CD4-positive, alpha-beta T cell treated with Interleukin-4 for 4 hours (primary cell): ENCODE data around the gene SLC18A3.

Experiments used
- DNase-seq: peaks from one replicate; pipeline ENCODE4 v3.0.0-alpha.2; 2020

Gene SLC18A3

GRCh38 chr10:49629431-49629881 is 19.3 kb downstream of the SLC18A3 start:
- no peak for DNase-seq

GRCh38 chr10:49631975-49632374 is 21.9 kb downstream of the SLC18A3 start:
- no peak for DNase-seq

- no peak for DNase-seq
Measured at GRCh38 chr10:49632406-49633317, 22.6 kb downstream of the SLC18A3 start.

GRCh38 chr10:49633327-49634068 is 23.4 kb downstream of the SLC18A3 start:
- DNase-seq: no peak

- no peak for DNase-seq
Measured at GRCh38 chr10:49634069-49634660, 24.1 kb downstream of the SLC18A3 start.

- no peak for DNase-seq
Measured at GRCh38 chr10:49642311-49642710, 32.2 kb downstream of the SLC18A3 start.

GRCh38 chr10:49643241-49644034 is 33.3 kb downstream of the SLC18A3 start:
- DNase-seq: no peak

- no peak for DNase-seq
Measured at GRCh38 chr10:49644035-49644646, 34.0 kb downstream of the SLC18A3 start.

- DNase-seq: no peak
Measured at GRCh38 chr10:49645417-49645816, 35.3 kb downstream of the SLC18A3 start.

- DNase-seq: no peak
Measured at GRCh38 chr10:49645871-49646870, 36.1 kb downstream of the SLC18A3 start.

GRCh38 chr10:49647554-49647953 is 37.4 kb downstream of the SLC18A3 start:
- no peak for DNase-seq

- no peak for DNase-seq
Measured at GRCh38 chr10:49647985-49648795, 38.1 kb downstream of the SLC18A3 start.

GRCh38 chr10:49649294-49649693 is 39.2 kb downstream of the SLC18A3 start:
- no peak for DNase-seq

- DNase-seq: no peak
Measured at GRCh38 chr10:49649936-49650723, 40.0 kb downstream of the SLC18A3 start.

- no peak for DNase-seq
Measured at GRCh38 chr10:49650724-49651034, 40.6 kb downstream of the SLC18A3 start.

- no peak for DNase-seq
Measured at GRCh38 chr10:49651039-49651835, 41.1 kb downstream of the SLC18A3 start.

- DNase-seq: no peak
Measured at GRCh38 chr10:49651917-49652316, 41.8 kb downstream of the SLC18A3 start.
